MCF 10A (cell line): ENCODE data around the gene SLC12A5. TPM values are rescaled to one million over a fixed set of nuclear protein-coding genes. Genes with fewer than 3 reads are reported as not detected.

Source experiments
- BruUV-seq: library from RNA; stranded (reverse); fragments of 400-500 nt; replicated peaks from 2 replicates; lab custom pipeline; 2021; lab: Mats Ljungman, UMichigan
- CTCF ChIA-PET: fragments of 300-600 bp; sonication (Branson Sonifier 250); formaldehyde crosslinking; extraction: SDS; loops from one replicate; lab custom pipeline; 2021; ENCODE audit warnings: antibody characterized with exemption, inconsistent platforms; lab: Yijun Ruan, JAX
- POLR2A ChIA-PET: fragments of 300-600, 350-650 bp; sonication (Branson Sonifier 250); formaldehyde crosslinking; extraction: SDS; loops from one replicate; lab custom pipeline; 2020; ENCODE audit warnings: antibody characterized with exemption, inconsistent platforms; lab: Yijun Ruan, JAX
- DNase-seq: peaks from one replicate; pipeline ENCODE4 v3.0.0-alpha.2; 2018; ENCODE audit not compliant: unreplicated experiment
- H3K27ac Mint-ChIP-seq: one replicate; pipeline ENCODE4 v1.8.0; 2022; ENCODE audit warnings: mild to moderate bottlenecking, low read depth, mixed read lengths; ENCODE audit not compliant: unreplicated experiment
- H3K27me3 Mint-ChIP-seq: one replicate; pipeline ENCODE4 v1.8.0; 2022; ENCODE audit warnings: mixed read lengths; ENCODE audit not compliant: insufficient read depth, unreplicated experiment
- H3K36me3 Mint-ChIP-seq: one replicate; pipeline ENCODE4 v1.8.0; 2022; ENCODE audit warnings: mild to moderate bottlenecking, moderate library complexity, mixed read lengths; ENCODE audit not compliant: insufficient read depth, unreplicated experiment
- H3K4me1 Mint-ChIP-seq: one replicate; pipeline ENCODE4 v1.8.0; 2022; ENCODE audit warnings: mixed read lengths; ENCODE audit not compliant: insufficient read depth, unreplicated experiment
- H3K4me3 Mint-ChIP-seq: one replicate; pipeline ENCODE4 v1.8.0; 2022; ENCODE audit warnings: mild to moderate bottlenecking, moderate library complexity, mixed read lengths; ENCODE audit not compliant: unreplicated experiment
- H3K9me3 Mint-ChIP-seq: one replicate; pipeline ENCODE4 v1.8.0; 2022; ENCODE audit warnings: mixed read lengths; ENCODE audit not compliant: unreplicated experiment
- CTCF ChIP-seq: fragments of 200-600 bp; IDR thresholded peaks from one replicate; pipeline ENCODE4 v1.8.0; 2022; ENCODE audit warnings: antibody characterized with exemption, mild to moderate bottlenecking; ENCODE audit not compliant: unreplicated experiment
- intact Hi-C: fragments of 100-400 bp; cut with micrococcal nuclease; formaldehyde crosslinking; loops from 2 replicates; pipeline ENCODE4 v1.14.1; 2022
- total RNA-seq: library from RNA; stranded (reverse); gene quantifications from 2 replicates; pipeline ENCODE4 v1.2.3, GENCODE V29; 2022

The SLC12A5 gene
- total RNA-seq, 1 experiment from 2014 or later: 0.75 TPM

- no peaks in the 10 kb centered on the region for H3K4me1 Mint-ChIP-seq
- no peak overlapping the region for H3K27ac Mint-ChIP-seq
- TF ChIP-seq CTCF: no peak
- peaks cover 17% of the 10 kb centered on the region for H3K27me3 Mint-ChIP-seq
- no peak for DNase-seq
- ChIA-PET POLR2A (no interaction called here), CTCF (interaction anchor here (0.6 to 4.7 kb wide), 3 partner anchors 10 to 34 kb away, joined by 3 to 146 read pairs (median 61); no protein-coding TSS in a partner anchor)
- H3K9me3 Mint-ChIP-seq: no peaks in the 10 kb centered on the region
- BruUV-seq: no TSS peak
- no peak overlapping the region for H3K4me3 Mint-ChIP-seq
- H3K36me3 Mint-ChIP-seq: peaks cover 7% of the 10 kb centered on the region
- intact Hi-C loops: no loop called here
Measured at GRCh38 chr20:46010491-46011391, 18.3 kb upstream of the SLC12A5 start.

DNA sequence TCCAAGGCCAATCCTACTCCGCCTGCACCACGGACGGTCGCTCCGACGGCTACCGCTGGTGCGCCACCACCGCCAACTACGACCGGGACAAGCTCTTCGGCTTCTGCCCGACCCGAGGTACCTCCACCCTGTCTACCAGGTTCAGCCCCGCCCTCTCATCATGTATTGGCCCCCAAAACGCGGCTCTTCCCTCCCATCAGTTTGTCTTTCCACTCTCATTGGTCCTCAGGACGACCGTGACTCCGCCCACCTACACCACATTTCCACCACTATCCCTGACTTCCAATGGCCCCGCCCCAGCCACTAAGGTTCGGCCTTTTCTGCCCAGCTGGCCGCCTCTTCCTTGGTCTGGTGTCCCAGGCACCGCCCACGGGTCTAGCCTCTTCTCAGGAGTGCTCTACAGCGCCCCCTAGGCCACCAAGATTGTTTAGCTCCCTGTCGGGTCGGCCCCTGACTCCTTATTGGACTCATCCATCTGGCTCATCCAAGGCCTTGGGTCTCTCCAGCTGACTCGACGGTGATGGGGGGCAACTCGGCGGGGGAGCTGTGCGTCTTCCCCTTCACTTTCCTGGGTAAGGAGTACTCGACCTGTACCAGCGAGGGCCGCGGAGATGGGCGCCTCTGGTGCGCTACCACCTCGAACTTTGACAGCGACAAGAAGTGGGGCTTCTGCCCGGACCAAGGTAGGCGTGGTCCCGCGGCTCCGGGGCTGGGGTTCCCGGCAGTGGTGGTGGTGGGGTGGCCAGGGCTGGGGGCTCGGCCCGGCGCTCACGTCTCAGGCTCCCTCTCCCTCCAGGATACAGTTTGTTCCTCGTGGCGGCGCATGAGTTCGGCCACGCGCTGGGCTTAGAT lies 17.2 kb upstream of the SLC12A5 start:
- intact Hi-C loops: no loop called here
- Mint-ChIP-seq H3K36me3 (no peaks in the 10 kb centered on the region), H3K27ac (no peak overlapping the region), H3K4me1 (no peaks in the 10 kb centered on the region), H3K4me3 (no peak overlapping the region), H3K27me3 (peaks cover 17% of the 10 kb centered on the region), H3K9me3 (no peaks in the 10 kb centered on the region)
- no peak for DNase-seq
- POLR2A ChIA-PET: interaction anchor here (0.5 to 4.0 kb wide), 3 partner anchors 18 to 1487 kb away, joined by 3 to 13 read pairs (median 3); no protein-coding TSS in a partner anchor
- no TSS peak for BruUV-seq
- TF ChIP-seq CTCF: peak; percentile 32
- CTCF ChIA-PET: interaction anchor here (0.6 to 4.7 kb wide), 8 partner anchors 12 to 426 kb away, joined by 3 to 146 read pairs (median 8); no protein-coding TSS in a partner anchor

DNA sequence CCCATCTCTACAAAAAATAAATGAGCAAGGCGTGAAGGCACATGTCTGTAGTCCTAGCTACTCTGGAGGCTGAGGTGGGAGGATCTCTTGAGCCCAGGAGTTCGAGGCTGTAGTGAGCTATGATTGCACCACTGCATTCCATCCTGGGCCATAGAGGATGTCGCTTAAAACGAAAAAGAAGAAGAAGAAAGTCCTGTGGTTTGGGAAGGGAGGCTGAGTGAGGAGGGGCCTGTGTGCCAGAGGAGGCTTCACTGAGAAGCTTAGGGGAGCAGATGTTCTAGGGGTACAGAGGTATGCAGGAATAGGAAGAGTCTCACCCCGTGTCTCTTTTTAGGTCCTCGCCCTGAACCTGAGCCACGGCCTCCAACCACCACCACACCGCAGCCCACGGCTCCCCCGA lies 16.1 kb upstream of the SLC12A5 start:
- TF ChIP-seq CTCF: no peak
- Mint-ChIP-seq H3K36me3 (no peaks in the 10 kb centered on the region), H3K4me1 (no peaks in the 10 kb centered on the region), H3K4me3 (no peak overlapping the region), H3K27ac (no peak overlapping the region), H3K27me3 (peaks cover 20% of the 10 kb centered on the region), H3K9me3 (no peaks in the 10 kb centered on the region)
- intact Hi-C loops: no loop called here
- ChIA-PET POLR2A (interaction anchor here (0.6 to 4.0 kb wide), 3 partner anchors 19 to 510 kb away, joined by 4 to 13 read pairs (median 5); no protein-coding TSS in a partner anchor), CTCF (interaction anchor here (0.5 to 4.7 kb wide), 32 partner anchors 8 to 688 kb away, joined by 3 to 146 read pairs (median 5); partner anchors contain the start of gene SLC12A5)
- BruUV-seq: no TSS peak
- no peak for DNase-seq
